Neural cell (in vitro differentiated cells): ENCODE measurements around the gene CNOT11. TPM values are rescaled to one million over a fixed set of nuclear protein-coding genes. Genes with fewer than 3 reads are reported as not detected.

Source experiments
- H2AFZ ChIP-seq: fragments of 200-600, 300-800 bp; sonication (generic), shearing (Covaris generic); 2 replicates; pipeline ENCODE4 v1.6.0; 2014; ENCODE audit warnings: low read depth, mild to moderate bottlenecking, antibody characterized with exemption, low read length, moderate library complexity
- H3F3A ChIP-seq: fragments of 200-600 bp; shearing (Covaris generic); 2 replicates; pipeline ENCODE4 v1.6.1; 2016; ENCODE audit warnings: mild to moderate bottlenecking, moderate library complexity, mixed read lengths, antibody characterized with exemption, low read length; ENCODE audit not compliant: insufficient read depth, poor library complexity, severe bottlenecking
- H3K27ac ChIP-seq: fragments of 200-600, 300-800 bp; sonication (generic), shearing (Covaris generic); 2 replicates; pipeline ENCODE4 v1.5.1; 2014; ENCODE audit warnings: mild to moderate bottlenecking, low read length, moderate library complexity
- H3K27me3 ChIP-seq: fragments of 300-800, 200-600 bp; sonication (generic), shearing (Covaris generic); 2 replicates; pipeline ENCODE4 v1.6.0; 2014; ENCODE audit warnings: mild to moderate bottlenecking, low read depth, low read length, moderate library complexity; ENCODE audit not compliant: insufficient read depth
- H3K36me3 ChIP-seq: fragments of 300-800, 200-600 bp; sonication (generic), shearing (Covaris generic); 2 replicates; pipeline ENCODE4 v1.5.1; 2014; ENCODE audit warnings: mild to moderate bottlenecking, antibody characterized with exemption, low read length, moderate library complexity; ENCODE audit not compliant: insufficient read depth
- H3K4me2 ChIP-seq: fragments of 300-800, 200-600 bp; sonication (generic), shearing (Covaris generic); 2 replicates; pipeline ENCODE4 v1.6.0; 2014; ENCODE audit warnings: mild to moderate bottlenecking, low read length
- H3K4me3 ChIP-seq: fragments of 300-800, 200-600 bp; sonication (generic), shearing (Covaris generic); 2 replicates; pipeline ENCODE4 v1.5.1; 2014; ENCODE audit warnings: mild to moderate bottlenecking, low read length, moderate library complexity
- H3K79me2 ChIP-seq: fragments of 200-600 bp; shearing (Covaris generic); replicated peaks from 2 replicates; pipeline ENCODE4 v1.6.0; 2014; ENCODE audit warnings: mild to moderate bottlenecking, low read length, moderate library complexity; ENCODE audit not compliant: insufficient read depth
- H3K9ac ChIP-seq: fragments of 300-800, 200-600 bp; sonication (generic), shearing (Covaris generic); 2 replicates; pipeline ENCODE4 v1.6.1; 2016; ENCODE audit warnings: mild to moderate bottlenecking, low read length, mixed read lengths
- H3K9me2 ChIP-seq: fragments of 200-600 bp; shearing (Covaris generic); 2 replicates; pipeline ENCODE4 v1.6.1; 2016; ENCODE audit warnings: mild to moderate bottlenecking, low read length, mixed read lengths; ENCODE audit not compliant: insufficient read depth
- H3K9me3 ChIP-seq: fragments of 200-600, 300-800 bp; sonication (generic), shearing (Covaris generic); 2 replicates; pipeline ENCODE4 v1.6.1; 2016; ENCODE audit warnings: mild to moderate bottlenecking, mixed run types, low read length, moderate library complexity, mixed read lengths
- H4K20me1 ChIP-seq: fragments of 200-600 bp; shearing (Covaris generic); 2 replicates; pipeline ENCODE4 v1.6.1; 2016; ENCODE audit warnings: mild to moderate bottlenecking, mixed run types; ENCODE audit not compliant: insufficient read depth
- CTCF ChIP-seq: fragments of 450-650 bp; IDR thresholded peaks from 2 replicates; pipeline ENCODE4 v1.5.1; 2014; ENCODE audit warnings: antibody characterized with exemption, mild to moderate bottlenecking, moderate library complexity; ENCODE audit not compliant: poor library complexity, severe bottlenecking
- EP300 ChIP-seq: fragments of 450-650 bp; conservative IDR thresholded peaks from 2 replicates; pipeline ENCODE4 v1.6.1; 2014; ENCODE audit warnings: antibody characterized with exemption, mild to moderate bottlenecking, moderate library complexity; ENCODE audit not compliant: poor library complexity, severe bottlenecking
- EZH2 ChIP-seq: fragments of 200-600, 300-800 bp; shearing (Covaris generic), sonication (generic); IDR thresholded peaks from 2 replicates; pipeline ENCODE4 v1.6.1; 2014; ENCODE audit warnings: antibody characterized with exemption, low read length, borderline replicate concordance, mild to moderate bottlenecking; ENCODE audit not compliant: insufficient read depth, poor library complexity, severe bottlenecking
- MXI1 ChIP-seq: fragments of 450-650 bp; conservative IDR thresholded peaks from 2 replicates; pipeline ENCODE4 v1.6.1; 2014; ENCODE audit warnings: antibody characterized with exemption, mild to moderate bottlenecking; ENCODE audit not compliant: poor library complexity, severe bottlenecking
- POLR2AphosphoS5 ChIP-seq: IDR thresholded peaks from 2 replicates; pipeline ENCODE4 v1.6.1; 2012
- RAD21 ChIP-seq: fragments of 450-650 bp; conservative IDR thresholded peaks from 2 replicates; pipeline ENCODE4 v1.6.1; 2014; ENCODE audit warnings: antibody characterized with exemption, mild to moderate bottlenecking, moderate library complexity
- REST ChIP-seq: IDR thresholded peaks from 2 replicates; pipeline ENCODE4 v1.6.1; 2012; ENCODE audit warnings: borderline replicate concordance
- TAF1 ChIP-seq: IDR thresholded peaks from 2 replicates; pipeline ENCODE4 v1.6.1; 2012; ENCODE audit warnings: low read depth
- polyA plus RNA-seq: library from polyadenylated mRNA; depleted of rRNA; stranded (reverse); fragments of >200 nt; gene quantifications from 2 replicates; pipeline ENCODE4 v1.2.3, GENCODE V29; 2014

CNOT11 gene
- polyA plus RNA-seq, 1 donor from 2014 or later: 35.2 TPM

- H3K36me3 ChIP-seq: no peaks in the 10 kb centered on the region
- no peaks in the 10 kb centered on the region for H3K9me3 ChIP-seq
- H3F3A ChIP-seq: no peaks in the 10 kb centered on the region
- peaks cover 2% of the 10 kb centered on the region for H4K20me1 ChIP-seq
- H3K4me2 ChIP-seq: peak overlapping the region; percentile 56
- H3K4me3 ChIP-seq: peak overlapping the region; percentile 78
- H2AFZ ChIP-seq: no peak overlapping the region
- TF ChIP-seq EZH2: no peak
- peak; percentile 82 for TF ChIP-seq MXI1
- TF ChIP-seq RAD21: peak; percentile 28
- H3K9ac ChIP-seq: peak overlapping the region; percentile 84
- no peaks in the 10 kb centered on the region for H3K27me3 ChIP-seq
- H3K79me2 ChIP-seq: peaks cover 15% of the 10 kb centered on the region
- no peaks in the 10 kb centered on the region for H3K9me2 ChIP-seq
- peak overlapping the region; percentile 73 for H3K27ac ChIP-seq
These were observed 472 bp downstream of the CNOT11 start for GRCh38 chr2:101253013-101253702.

- H3K4me2 ChIP-seq: peak overlapping the region; percentile 56
- H3K79me2 ChIP-seq: peaks cover 15% of the 10 kb centered on the region
- H4K20me1 ChIP-seq: peaks cover 2% of the 10 kb centered on the region
- no peaks in the 10 kb centered on the region for H3K9me3 ChIP-seq
- H2AFZ ChIP-seq: no peak overlapping the region
- H3K36me3 ChIP-seq: no peaks in the 10 kb centered on the region
- no peaks in the 10 kb centered on the region for H3K27me3 ChIP-seq
- H3K9ac ChIP-seq: peak overlapping the region; percentile 84
- H3K27ac ChIP-seq: peak overlapping the region; percentile 73
- peak overlapping the region; percentile 78 for H3K4me3 ChIP-seq
- TF ChIP-seq TAF1 (no peak), MXI1 (no peak), REST (no peak), EZH2 (no peak), EP300 (no peak), CTCF (no peak), POLR2AphosphoS5 (no peak)
- no peaks in the 10 kb centered on the region for H3K9me2 ChIP-seq
- H3F3A ChIP-seq: no peaks in the 10 kb centered on the region
These were observed 1.2 kb downstream of the CNOT11 start for GRCh38 chr2:101253703-101254450.
